ENCODE data around the gene MPO.

Gene MPO

GRCh38 chr17:58306131-58306951 lies 25.6 kb upstream of the MPO start:
- DNase-seq (ENCODE audit: low read depth in 3 of 3) = no peak

GRCh38 chr17:58305626-58306025 lies 24.9 kb upstream of the MPO start:
- DNase-seq (ENCODE audit: low read depth in 3 of 3) = no peak

- no peak for DNase-seq (ENCODE audit: low read depth in 3 of 3)
Measured at GRCh38 chr17:58304750-58305486, 24.2 kb upstream of the MPO start.

GRCh38 chr17:58303971-58304749 lies 23.4 kb upstream of the MPO start:
- peak; percentile 43 to 52 (median 50) for DNase-seq (ENCODE audit: low read depth in 3 of 3)

- DNase-seq (ENCODE audit: low read depth in 3 of 3) = no peak
Measured at GRCh38 chr17:58302919-58303585, 22.3 kb upstream of the MPO start.

GRCh38 chr17:58302171-58302918 lies 21.6 kb upstream of the MPO start:
- DNase-seq (ENCODE audit: low read depth in 3 of 3) = no peak

- DNase-seq (ENCODE audit: low read depth in 3 of 3) = no peak
Measured at GRCh38 chr17:58301504-58302150, 20.9 kb upstream of the MPO start.

- DNase-seq (ENCODE audit: low read depth in 3 of 3) = no peak
Measured at GRCh38 chr17:58300336-58300735, 19.6 kb upstream of the MPO start.

GRCh38 chr17:58294034-58294433 lies 13.3 kb upstream of the MPO start:
- no peak for DNase-seq (ENCODE audit: low read depth in 3 of 3)

- DNase-seq (ENCODE audit: low read depth in 3 of 3) = no peak
Measured at GRCh38 chr17:58291246-58291645, 10.5 kb upstream of the MPO start.

- no peak for DNase-seq (ENCODE audit: low read depth in 3 of 3)
Measured at GRCh38 chr17:58289869-58290268, 9.1 kb upstream of the MPO start.

GRCh38 chr17:58285422-58285810 lies 4.7 kb upstream of the MPO start:
- DNase-seq (ENCODE audit: low read depth in 3 of 3) = no peak

GRCh38 chr17:58284613-58285421 lies 4.1 kb upstream of the MPO start:
- no peak for DNase-seq (ENCODE audit: low read depth in 3 of 3)

- DNase-seq (ENCODE audit: low read depth in 3 of 3) = no peak
Measured at GRCh38 chr17:58283674-58284612, 3.2 kb upstream of the MPO start.

GRCh38 chr17:58282442-58282841 lies 1.7 kb upstream of the MPO start:
- no peak for DNase-seq (ENCODE audit: low read depth in 3 of 3)

GRCh38 chr17:58281511-58282011 lies 826 bp upstream of the MPO start:
- DNase-seq (ENCODE audit: low read depth in 3 of 3) = no peak

GRCh38 chr17:58279736-58280479 lies 827 bp downstream of the MPO start:
- DNase-seq (ENCODE audit: low read depth in 3 of 3) = no peak
